Iris pigment epithelial cell (primary cell): ENCODE results near the gene GNAT1.

Experiments
- DNase-seq: peaks from one replicate; pipeline ENCODE4 v3.0.0-alpha.2; 2011; ENCODE audit warnings: low read depth

Gene GNAT1

DNA sequence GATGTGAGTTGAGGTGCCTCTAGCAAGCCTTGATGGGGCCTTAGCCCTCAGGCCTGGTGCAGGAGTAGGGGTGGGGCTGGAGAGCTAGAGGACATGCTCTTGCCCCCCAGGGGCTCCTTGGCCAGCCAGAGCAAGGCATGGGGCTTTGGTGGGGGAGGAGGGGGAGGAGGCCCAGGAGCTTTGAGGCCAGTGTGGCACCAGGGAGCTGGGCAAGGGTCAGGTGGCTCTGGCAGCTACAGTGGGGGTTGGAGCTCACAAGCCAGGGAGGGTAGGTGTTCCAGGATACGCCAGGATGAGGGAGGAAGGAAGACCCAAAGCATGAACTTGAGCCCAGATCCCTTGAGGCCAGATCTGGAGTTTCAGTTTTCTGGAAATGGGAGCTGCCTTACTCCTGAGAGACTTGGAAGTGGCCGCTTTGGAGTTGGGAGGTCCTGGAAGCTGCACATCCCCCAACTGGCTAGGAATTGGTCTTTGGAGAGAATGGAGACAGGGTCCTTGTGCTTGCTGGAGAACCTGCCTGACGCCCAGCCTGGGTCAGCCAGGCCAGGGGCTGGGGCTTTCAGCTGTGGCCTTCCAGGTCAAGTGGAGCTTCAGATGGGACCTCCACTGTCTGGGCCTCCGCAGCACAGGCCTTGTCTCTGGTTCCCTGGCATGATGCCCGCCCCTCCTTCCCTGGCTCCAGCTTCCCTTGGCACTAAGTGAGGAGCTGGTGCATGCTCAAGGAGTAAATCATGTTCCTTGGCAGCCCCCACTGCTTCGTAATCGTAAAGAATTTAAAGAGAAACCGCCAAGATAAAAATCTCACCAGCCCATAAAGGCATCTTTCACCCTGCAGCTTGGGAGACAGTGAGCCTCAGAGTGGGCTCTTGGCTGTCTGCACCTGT is 27.6 kb upstream of the GNAT1 start:
- DNase-seq: peak; percentile 77

DNA sequence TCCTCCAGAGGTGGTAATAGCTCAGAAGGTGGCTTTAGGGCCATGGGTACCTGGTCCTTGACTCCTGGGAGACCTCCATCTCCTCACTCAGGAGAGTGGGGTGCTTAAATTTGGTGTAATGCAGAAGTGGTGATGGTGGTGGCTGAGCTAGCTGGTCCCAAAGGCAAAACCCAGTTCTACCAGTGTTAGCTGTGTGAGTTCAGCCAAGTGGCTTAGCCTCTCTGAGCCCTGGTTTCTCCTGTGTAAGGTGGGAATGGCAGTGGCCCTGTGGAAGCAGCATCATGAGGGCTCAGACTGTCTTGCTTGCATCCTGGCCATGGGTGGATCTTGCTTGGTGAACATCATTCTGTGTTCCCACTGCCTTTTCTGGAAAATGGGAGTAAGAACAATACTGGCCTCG is 26.9 kb upstream of the GNAT1 start:
- DNase-seq: no peak

DNA sequence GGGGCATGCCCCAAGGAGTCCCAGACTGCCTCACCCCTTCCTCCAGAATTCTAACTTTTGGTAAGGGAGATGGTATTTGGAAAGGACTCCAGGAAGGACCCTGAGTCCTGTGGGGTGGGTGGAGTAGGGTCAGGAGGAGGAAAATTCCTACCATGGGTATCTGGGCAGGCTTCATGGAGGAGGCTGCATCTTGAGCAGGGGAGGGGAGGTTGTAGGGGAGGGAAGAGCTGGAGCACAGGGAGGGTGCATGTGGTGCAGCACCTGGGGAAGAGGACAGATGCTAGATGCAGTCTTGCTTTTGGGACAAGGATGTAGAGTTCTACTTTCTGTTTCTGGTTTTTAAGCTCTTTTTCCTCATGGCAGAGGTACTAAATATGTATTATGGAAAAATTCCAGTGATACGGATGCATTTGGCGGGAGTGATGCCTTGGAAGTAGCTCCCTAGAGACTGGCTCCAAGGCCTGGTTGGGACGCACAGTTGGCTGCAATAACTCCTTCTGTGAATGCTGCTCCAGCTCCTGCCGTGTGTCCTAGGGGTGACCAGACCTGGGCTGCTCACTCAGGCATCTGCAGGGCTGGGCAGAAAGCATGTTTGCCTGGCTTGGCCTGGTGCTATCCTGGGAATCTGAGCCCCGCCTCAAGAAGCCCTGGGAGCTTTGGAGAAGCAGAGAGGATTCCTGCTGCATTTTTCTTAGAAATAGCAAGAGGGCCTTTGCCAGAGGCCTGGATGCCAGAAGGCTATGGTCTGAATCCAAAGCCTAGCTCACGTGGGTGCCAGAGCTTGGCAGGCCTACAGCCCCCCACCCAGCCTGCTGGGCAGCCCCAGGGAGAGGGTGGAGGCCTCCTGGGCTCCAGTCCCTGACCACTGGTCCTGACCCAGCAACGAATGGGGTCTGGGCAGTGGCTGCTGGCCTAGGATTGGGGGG is 26.2 kb upstream of the GNAT1 start:
- no peak for DNase-seq

DNA sequence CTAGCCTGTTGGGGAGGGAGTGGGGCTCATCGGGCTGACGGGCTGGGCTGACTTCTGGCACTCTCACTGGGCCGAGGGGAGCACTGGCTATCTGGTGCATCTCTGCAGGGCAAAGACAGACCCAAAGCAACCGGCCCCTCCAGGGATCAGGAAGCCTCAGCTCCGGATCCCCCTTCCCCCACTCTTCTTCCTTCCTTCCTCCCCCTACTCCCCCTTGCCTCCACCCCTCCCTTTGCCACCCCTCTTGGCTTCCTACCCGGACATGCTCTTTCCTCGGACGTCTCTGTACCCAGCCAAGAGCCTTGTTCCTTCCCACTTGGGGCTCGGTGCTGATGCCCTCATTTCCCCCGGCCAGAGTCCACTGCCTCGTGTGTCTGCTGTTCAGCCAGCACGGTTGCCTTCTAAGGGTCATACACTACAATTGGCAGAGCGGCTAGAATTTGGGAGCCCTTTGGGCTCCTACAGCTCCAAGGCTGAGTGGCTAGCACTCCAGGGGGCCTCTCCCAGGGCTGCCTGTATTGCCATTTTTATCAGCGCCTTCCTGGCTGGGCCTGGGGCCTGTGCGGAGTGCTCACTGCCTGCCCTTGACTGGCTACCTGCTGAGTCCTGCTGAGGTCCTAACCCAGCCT is 25.4 kb upstream of the GNAT1 start:
- DNase-seq: no peak

DNA sequence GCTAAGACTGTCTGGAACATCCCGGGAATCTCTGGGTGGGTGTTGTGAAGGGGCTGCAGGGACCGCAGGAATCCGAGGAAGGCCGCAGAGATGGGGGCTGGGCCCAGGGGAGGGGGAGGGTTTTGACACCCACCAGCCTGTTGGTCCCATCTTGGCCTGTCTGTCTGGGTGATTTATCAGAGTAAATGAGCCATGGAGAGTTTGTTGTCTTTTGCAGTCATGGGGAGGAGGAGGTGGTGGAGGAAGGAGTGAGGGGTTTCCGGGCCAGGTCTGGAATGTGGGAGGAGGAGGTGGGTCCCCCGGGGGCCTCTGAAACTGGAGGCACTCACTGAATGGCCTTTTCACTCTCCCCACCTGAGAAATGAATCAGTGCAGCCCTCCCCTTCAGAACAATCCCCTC is 24.8 kb upstream of the GNAT1 start:
- DNase-seq: no peak

DNA sequence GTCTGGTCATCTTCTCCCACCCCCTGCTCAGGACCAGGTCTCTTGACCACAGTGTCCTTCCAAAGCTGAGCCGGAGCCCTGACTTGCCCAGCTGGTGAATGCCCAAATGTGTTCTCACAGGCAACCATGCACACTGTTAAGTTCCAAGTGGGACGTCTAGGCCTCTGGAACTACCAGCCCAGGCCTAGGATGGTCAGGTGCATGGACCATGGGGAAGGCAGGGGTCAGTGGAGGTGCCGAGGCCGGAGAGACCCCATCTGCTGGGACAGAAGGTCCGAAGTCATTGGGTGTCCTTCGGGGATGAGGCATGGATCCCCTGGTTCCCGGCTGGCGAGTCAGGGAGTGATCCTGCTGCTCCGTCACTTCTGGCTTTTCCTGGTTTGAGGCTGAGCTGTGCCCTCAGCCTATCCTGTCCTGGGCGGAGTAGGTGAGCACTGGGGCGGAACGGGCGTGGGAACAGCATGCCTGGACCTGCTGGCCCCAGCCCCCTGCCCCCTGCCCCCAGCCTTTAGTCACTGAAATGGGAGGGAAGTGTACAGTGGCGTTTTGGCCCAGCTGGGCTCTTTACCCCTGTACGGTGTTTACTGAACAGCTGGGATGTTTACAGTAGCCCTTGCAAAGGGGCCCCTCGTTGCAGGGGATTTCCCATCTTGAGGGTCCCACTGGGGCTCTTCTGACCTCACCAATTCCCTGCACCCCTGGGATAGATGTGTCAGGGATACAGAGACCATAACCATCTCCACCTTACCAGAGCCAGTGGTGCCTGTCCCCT is 24.2 kb upstream of the GNAT1 start:
- no peak for DNase-seq

DNA sequence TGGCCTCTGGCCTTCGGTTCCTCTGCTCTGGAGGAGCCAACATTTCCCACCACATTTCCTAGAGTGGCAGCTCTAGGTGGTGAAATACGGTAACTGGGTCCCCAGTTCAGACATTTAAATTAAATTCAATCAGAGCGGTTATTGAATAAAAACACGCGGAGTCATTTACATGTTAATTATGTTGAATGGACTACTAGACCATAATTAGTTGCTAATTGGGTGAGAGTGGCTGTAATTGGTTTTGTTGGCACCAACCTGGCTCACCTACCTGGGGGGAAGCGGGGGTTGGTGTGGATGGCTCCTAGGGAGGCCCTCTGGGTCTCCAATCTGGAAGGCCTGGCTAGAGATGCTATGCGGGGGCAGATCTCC is 23.6 kb upstream of the GNAT1 start:
- DNase-seq: no peak

DNA sequence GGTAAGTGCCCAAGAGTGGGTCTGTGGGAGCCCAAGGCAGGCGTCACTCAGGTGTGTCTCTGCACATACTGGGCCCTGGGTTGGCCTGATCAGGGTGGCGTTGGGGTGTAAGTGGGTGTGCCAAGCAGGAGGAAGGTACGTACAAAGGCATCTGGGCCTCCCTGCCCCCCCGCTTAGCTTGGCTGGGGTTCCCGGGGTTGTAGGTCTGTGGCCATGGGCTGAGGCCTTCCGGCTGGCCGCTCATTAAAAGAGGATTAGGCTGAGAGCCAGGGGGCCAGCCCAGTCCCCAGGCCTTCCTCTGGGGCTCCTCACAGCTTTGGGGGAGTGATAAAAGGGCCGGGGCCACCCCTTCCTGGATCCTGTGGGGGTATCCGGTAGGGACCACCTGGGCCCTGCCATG is 23.0 kb upstream of the GNAT1 start:
- DNase-seq: no peak

DNA sequence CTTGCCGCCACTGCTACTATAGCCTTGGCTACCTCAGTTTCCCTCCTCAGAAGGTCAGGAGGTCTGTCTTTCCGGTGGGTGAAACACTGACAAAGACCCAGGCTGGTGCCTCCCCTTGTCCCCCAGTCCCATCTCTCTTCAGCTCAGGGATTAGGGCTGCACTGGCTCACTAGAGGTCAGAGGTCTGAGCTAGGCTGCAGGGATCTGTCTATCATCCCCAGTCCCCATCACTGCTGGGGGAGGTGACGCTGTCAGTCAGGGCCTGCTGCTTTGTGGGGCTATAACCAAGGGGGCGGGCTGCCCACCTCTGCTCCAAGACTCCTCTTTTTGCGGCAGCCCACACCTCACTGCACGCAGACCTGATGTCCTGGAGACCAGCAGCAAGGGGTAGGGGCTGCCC is 22.6 kb upstream of the GNAT1 start:
- DNase-seq: no peak

DNA sequence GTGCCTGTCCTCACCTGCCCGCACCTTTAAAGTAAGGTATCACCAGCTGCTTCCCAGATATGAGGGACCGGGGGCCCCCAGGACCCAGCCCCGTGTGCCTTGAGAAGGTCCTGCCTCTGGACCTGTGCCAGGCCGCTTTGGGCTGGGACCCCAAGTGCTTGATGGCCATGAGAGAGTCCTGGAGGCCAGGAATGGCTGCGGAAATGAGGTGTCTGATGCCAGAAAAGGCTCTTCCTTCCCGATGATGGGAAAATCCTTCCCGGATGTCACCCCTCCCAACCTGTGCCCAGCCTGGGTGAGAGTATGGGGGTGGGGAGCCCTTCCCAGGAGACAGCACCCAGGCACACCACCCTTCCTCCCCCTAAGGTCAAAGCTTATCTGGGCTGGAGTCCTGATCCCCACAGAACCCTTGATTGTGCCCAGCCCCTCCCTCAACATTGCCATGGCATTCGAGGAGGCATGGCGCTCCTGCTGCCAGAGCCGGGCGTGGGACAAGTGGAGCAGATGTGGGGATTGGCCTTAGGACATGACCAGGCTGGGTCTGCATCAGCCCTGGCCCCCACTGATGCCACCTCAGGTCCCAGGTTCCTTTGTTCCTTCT is 22.1 kb upstream of the GNAT1 start:
- no peak for DNase-seq

DNA sequence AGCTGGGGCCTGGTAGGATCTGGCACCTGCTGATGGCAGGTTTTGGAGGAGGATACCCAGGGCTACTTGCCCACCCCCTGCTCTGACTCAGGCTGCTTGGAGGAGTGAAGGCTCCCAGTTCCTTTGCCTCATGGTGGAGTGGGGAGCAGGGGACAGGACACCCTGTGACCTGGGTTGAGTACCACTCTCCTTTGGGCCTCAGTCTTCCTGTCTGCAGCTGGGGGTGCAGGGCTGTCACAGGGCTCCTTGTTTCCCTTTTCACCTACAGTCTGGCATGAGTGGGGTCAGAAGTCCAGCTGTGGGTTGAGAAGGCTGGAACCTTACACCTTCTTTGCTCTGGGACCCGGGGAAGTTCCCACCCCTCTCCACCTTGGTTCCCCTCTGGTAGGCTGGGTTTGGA is 21.6 kb upstream of the GNAT1 start:
- no peak for DNase-seq

DNA sequence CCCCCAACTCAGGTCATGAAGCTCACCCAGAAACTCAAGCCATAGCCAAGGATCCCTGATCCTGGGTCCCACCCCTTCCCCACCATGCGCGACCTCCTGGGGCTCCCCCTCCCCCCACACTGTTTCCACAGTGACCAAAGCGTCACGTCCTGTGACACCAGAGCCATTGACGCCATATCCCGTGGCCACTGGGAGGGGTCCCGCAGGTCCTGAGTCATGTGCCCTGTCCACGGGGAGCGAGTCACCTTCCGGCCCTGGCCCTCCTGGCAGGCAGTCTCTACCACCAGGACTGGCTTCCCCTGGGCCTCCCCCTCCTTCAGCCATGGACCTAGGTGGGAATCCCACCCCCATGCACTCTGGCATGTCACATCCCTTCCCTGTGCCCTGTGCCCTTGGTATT is 20.7 kb upstream of the GNAT1 start:
- peak; percentile 54 for DNase-seq

DNA sequence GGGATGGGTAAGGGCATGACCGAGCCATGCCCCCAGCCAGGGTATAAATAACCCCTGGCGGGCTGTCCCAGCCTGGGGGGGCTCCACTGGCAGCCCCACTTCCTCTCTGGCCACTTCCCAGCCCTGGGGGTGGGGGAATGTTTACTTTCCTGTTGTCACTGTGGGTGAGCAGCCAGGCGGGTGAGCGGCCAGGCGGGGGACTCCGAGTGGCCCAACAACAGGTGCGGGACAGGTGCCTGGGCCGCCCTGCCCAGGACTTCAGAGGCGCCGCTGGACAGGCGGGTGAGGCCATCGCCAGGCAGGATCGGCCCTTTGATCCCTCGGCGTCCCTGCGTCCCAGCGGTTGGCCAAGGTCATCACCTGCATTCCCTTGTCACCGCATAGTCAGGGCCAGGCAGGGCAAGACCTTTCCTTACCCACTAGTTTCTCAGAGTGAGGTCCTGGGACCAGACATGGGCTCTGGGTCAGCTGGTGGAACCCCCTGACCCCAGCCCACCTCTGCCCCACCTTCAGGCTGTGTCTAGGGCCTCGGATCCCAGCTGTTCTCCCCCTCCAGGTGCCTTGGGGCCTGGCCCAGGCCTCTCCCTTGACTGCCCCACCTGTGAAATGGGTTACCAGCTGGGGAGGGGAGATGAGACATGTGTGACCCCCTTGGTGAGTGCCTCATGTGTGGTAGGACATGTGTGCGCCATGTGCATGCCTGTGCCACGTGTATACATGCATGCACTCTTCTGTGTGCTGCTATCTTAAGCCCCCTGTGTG is 19.7 kb upstream of the GNAT1 start:
- no peak for DNase-seq

DNA sequence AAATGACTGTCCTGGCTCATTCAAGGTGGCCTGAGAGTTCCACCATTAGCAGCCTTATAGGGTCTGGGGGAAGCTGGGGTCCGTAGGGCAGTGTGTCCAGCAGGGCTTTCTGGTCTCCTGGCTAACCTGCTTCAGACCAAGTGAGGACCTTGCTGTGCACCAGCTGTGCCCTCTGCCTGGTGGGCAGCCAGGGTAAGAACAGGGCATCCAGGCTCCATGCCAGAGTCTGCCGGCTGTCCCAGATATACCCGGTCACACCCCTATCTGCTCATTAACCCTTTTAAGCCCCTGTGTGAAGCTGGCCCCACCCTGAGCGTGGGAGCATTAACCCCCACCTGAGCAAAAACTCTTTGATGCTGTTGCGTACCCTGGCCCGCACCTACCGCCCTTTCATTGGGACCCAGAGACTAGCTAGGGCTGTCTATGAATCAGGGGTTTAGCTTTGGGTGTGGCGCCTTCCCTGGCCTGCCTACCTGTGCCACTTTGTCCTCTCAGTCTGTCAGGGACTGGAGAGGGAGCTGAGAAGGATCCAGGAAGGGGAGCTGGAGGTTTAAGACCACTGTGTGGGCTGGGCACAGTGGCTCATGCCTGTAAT is 18.7 kb upstream of the GNAT1 start:
- no peak for DNase-seq

DNA sequence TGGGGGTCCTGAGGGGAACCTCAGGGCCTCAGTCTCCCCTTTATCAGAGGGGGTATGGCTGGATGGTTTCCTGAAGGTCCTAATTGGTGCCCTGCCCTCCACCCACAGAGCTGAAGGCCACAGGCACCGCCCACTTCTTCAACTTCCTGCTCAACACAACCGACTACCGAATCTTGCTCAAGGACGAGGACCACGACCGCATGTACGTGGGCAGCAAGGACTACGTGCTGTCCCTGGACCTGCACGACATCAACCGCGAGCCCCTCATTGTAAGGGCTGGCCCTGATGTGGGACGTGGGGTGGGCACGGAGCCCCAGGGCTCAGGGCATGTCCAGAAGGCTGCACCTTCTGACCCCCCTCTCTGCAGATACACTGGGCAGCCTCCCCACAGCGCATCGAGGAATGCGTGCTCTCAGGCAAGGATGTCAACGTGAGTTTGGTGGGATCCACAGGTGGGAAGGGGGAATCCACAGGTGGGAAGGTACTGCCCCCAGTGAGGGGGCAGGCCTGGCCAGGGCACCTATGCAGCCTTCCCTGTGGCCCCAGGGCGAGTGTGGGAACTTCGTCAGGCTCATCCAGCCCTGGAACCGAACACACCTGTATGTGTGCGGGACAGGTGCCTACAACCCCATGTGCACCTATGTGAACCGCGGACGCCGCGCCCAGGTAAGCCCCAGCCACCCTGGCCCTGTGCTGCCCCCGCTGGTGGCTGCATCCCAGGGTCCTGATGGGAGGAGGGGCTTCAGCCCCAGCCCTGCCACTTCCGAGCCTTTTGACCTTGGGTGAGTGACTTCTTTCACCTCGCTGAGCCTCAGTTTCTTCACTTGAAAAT is 17.5 kb upstream of the GNAT1 start:
- DNase-seq: no peak

DNA sequence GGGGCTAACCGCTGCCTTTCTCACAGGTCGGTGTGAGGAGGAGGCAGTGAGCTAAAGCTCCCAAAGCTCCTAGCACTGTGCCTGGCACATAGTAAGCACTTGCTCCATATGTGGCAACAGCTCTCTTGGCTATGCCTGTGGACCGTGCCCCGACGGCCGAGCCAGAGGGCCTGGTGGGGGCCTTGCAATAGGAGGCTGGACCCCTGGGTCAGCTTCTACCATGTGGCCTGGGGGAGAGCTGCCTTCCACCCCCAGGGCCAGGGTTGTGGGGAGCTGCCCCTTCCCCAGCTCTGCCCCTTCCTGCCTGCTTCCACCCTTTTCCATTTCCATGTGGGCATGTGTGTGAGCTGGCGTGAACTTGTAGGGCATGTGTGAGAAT is 16.9 kb upstream of the GNAT1 start:
- DNase-seq: no peak

DNA sequence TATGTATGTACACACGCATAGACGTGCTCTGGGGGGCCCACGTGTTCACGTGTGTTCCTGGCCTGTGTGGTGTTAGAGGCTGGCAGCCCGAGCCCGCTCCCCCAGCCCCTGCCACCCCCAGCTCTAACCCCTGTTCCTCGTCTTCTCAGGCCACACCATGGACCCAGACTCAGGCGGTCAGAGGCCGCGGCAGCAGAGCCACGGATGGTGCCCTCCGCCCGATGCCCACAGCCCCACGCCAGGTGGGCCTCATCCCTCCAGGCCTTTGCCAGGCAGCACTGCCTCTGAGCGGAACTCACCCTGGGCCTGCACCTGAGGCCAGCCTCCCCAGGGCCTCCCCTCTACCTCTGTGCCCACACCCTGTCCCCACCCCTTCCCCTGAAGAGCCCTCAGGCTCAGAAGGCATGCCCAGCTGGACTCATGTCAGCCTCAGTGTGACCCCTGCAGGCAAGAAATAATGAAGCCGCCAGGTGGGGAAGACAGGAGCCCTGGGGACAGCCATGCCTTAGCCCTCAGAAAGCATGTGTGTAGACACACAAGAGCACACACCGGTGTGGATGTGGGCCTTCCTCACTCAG is 16.4 kb upstream of the GNAT1 start:
- DNase-seq: no peak

DNA sequence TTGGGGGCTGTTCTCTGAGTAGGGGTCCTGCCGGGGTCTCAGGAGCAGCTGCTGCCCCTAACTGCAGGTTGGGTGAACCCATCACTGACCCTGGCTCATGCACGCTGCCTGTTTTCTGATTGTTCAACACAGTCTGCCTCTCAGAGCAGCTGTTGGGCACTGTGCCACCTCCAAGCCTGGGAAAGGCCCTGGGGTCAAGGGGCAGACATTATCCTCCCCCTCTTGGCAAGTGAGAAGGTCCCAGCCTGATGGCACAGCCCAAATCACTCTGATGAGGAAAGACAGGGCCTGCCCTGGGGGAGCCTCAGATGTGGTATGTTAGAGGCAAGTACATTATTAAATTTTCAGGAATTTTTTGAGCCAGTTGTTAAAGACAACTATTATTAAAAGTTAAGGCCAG is 14.1 kb upstream of the GNAT1 start:
- no peak for DNase-seq

DNA sequence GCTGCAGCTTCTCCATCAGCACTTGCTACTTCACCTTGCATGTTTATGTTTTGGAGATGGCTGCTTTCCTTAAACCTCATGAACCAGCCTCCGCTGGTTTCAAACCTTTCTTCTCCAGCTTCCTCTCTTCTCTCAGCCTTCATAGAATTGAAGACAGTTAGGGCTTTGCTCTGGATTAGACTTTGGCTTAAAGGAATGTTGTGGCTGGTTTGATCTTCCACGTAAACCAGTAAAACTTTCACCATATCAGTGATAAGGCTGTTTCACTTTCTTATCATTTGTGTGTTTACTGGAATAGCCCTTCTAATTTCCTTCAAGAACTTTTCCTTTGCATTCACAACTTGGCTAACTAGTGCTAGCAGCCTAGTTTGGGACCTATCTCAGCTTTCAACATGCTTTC is 11.7 kb upstream of the GNAT1 start:
- peak; percentile 31 for DNase-seq
